Caki2 (cell line): ENCODE data around the gene AREL1. TPM values are rescaled to one million over a fixed set of nuclear protein-coding genes. Genes with fewer than 3 reads are reported as not detected.

Experiments
- DNase-seq: peaks from one replicate; pipeline ENCODE4 v3.0.0-alpha.2; 2015; ENCODE audit warnings: low read depth
- in situ Hi-C: cut with HindIII; loops from 2 replicates; pipeline ENCODE4 v1.10.0; 2016; ENCODE audit warnings: low sequenced_read_pairs, low pct_unique_long_range_greater_than_20kb, mixed read lengths
- total RNA-seq: library from RNA; depleted of rRNA; stranded (reverse); fragments of >200 nt; shearing (Covaris generic); gene quantifications from 2 replicates; pipeline ENCODE4 v1.2.3, GENCODE V29; 2014; ENCODE audit warnings: low replicate concordance

Gene AREL1
- total RNA-seq, 1 experiment from 2014 or later = 15.2 TPM

DNA sequence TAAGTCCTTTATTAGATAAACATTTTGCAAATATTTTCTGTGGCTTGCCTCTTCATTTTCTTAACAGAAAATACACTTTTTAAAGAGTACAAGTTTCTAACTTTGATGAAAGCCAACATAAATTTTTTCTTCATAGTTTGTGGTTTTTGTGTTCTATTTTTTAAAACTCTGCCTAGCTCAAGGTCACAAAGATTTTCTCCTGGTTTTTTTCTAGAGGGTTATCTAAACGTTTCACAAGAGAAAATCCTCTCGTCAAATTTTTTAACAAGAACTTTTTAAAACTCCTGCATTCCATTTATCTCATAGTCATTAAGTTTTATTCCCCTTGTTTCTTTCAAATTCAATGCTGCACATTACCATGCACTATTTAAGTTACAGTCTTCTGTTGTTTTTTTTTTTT, 8.2 kb downstream of the AREL1 start:
- no peak for DNase-seq

DNA sequence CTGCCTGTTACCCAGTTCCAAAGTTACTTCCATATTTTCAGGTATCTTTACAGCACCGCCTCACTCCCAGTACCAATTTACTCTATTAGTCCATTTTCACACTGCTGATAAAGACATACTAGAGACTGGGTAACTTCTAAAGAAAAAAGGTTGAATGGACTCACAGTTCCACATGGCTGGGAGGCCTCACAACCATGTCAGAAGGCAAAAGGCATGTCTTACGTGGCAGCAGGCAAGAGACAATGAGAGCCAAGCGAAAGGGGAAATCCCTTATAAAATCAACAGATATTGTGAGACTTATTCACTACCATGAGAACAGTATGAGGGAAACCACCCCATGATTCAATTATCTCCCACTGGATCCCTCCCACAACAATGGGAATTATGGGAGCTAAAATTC, 9.8 kb downstream of the AREL1 start:
- no peak for DNase-seq
- in situ Hi-C loops = no loop called here

More for the DNA sequence above, 8.2 kb downstream of the AREL1 start:
- in situ Hi-C loops = no loop called here

DNA sequence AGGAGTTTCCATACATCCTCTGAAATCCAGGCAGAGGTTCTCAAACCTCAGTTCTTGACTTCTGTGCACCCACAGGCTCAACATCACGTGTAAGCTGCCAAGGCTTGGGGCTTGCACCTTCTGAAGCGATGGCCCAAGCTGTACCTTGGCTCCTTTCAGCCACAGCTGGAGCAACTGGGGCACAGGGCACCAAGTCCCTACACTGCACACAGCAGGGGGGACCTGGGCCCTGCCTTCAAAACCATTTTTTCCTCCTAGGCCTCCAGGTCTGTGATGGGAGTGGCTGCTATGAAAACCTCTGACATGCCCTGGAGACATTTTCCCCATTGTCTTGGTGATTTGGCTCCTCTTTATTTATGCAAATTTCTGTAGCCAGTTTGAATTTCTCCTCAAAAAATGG, 10.6 kb downstream of the AREL1 start:
- no peak for DNase-seq
- in situ Hi-C loops = no loop called here

DNA sequence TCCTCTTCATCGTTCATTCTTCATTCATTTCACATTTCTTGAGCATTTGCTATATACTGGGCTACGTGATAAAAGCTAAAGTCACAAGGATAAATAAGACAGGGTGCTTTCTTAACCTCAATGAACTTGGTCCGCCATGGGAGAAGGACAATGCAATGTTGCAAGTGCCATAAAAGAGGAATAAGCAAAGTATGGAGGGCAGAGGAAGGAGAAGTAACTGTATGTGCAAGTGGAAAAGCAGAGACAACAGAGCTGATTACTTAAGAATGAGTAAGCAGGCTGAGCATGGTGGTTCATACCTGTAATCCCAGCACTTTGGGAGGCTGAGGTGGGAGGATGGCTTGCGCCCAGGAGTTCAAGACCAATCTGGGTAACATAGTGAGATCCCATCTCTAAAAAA, 14.4 kb downstream of the AREL1 start:
- no peak for DNase-seq
- in situ Hi-C loops = no loop called here

GRCh38 chr14:74697976-74698375, 14.9 kb downstream of the AREL1 start:
- in situ Hi-C loops = no loop called here

DNA sequence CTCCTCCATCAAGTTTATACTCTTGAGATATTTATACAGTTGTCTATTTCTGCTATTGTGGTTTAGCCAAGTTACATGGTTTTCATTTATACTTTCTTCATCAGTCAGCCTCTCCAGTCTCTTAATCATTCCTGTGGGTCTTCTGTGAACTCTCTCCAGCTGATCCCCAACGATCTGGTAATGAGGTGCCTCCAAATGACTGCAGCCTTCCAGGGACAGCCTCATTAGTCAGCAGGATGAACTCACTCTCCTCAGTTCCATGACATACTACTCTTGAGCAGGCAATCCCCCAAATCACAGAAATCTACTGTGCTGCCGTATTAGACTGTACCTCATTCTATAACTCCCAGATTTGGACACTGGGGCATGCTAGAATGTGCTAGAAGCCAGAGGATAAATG, 15.3 kb downstream of the AREL1 start:
- DNase-seq = no peak
- in situ Hi-C loops = no loop called here

More at GRCh38 chr14:74697976-74698375, 14.9 kb downstream of the AREL1 start:
- DNase-seq = no peak

DNA sequence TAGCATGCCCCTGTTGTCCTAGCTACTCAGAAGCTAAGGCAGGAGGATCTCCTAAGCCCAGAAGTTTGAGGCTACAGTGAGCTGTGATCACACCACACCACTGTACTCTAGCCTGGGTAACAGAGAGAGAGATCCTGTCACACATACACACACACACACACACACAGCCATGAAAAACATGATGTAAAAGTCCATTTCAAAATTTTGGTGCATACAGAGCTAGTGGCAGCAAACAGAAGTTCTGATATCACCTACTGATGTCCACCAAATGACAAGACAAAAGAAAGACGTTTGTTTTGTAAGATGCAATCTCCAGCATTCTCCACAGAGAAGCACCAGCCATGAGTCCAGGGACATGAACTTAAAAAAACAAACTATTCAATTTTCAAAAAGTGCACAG, 15.9 kb downstream of the AREL1 start:
- in situ Hi-C loops = no loop called here
- no peak for DNase-seq

GRCh38 chr14:74695406-74695805, 17.5 kb downstream of the AREL1 start:
- no peak for DNase-seq
- in situ Hi-C loops = no loop called here

GRCh38 chr14:74693191-74693590, 19.7 kb downstream of the AREL1 start:
- no peak for DNase-seq
- in situ Hi-C loops = no loop called here

DNA sequence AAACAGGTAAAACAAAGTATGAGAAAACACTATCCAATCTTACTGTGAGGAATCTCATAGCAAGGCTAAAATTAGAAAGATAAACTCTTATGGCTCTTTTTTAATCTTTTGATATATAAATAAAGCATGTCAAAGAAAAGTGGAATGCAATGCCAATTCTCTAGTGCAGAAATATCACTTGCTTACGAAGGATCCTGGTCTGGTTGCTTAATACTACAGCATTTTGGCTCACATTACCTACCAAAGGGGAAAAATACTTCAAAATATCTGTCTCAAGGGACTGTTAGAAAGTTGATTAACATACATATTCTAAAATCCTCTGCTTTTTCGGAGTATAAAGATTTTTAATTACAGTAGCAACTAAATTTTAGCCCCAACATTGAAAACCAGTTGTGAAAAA, 21.4 kb downstream of the AREL1 start:
- DNase-seq = no peak
- in situ Hi-C loops = no loop called here

DNA sequence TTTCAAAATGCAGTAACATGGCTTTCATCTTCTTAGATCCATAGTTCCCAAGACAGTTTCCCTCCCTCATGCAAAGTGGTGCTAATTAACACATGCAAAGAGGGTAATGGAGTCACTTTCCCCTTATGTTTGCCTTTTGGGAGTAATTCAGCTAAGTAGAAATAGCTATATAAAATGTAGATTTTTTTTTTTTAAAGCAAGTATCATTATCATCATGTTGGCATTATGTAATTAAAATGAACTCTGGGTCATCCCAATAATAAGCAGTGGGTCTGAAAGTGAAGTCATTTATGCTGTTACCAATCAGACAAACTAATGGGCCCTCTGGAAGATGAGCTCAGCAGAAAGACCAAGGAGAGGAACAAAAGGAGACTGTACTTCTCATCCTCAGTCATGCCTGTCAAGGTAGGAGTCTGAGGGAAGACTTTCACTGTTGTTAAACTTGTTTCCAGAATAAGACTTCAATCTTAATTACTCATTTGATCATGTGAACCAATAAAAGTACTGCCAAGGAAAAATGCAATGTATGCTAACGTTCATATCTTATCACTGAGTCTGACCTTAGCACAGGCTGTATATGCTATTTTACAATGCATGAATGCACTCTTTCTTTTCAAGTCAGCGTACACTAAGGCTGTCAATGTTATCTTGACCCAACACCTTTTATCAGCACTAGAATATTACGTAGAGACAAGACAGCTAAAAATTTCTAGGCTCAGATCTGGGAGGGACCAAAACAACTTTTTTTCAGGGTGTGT, 26.8 kb downstream of the AREL1 start:
- in situ Hi-C loops = no loop called here
- no peak for DNase-seq

- in situ Hi-C loops = no loop called here
- DNase-seq = no peak
Measured at GRCh38 chr14:74685056-74685455, 27.8 kb downstream of the AREL1 start.

- in situ Hi-C loops = no loop called here
Measured at GRCh38 chr14:74684434-74684833, 28.4 kb downstream of the AREL1 start.

GRCh38 chr14:74683406-74683805, 29.5 kb downstream of the AREL1 start:
- in situ Hi-C loops = no loop called here
- DNase-seq = no peak

More at GRCh38 chr14:74684434-74684833, 28.4 kb downstream of the AREL1 start:
- DNase-seq = no peak

DNA sequence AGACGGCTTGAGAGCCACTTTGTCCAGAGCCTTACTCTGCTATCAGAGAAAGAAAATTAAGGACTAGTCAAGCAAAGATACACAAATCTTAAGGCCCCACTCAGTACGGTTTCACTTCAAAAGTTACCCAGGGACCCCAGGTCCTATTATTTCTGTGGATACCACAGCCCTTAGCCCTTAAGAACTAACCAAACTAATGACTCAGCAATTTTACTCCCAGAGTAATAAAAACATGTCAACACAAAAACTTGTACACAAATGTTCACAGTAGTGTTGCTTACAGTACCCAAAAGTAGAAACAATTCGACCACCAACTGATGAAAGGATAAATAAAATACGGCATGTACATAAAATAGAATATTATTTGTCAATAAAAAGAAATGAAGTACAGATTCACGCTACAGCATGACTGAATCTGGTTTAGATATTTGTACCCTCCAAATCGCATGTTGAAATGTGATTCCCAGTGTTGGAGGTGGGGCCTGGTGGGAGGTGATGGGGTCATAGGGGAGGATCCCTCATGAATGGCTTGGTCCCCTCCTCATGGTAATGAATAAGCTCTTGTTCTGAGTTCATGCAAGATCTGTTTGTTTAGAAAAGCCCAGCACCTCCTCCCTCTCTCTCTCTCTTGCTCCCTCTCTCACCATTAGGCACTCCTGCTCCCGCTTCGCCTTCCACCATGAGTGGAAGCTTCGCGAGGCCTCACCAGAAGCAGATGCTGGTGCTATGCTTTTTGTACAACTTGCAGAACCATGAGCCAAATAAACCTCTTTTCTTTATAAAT, 30.5 kb downstream of the AREL1 start:
- no peak for DNase-seq
- in situ Hi-C loops = no loop called here

- in situ Hi-C loops = no loop called here
- DNase-seq = no peak
Measured at GRCh38 chr14:74675219-74675618, 37.7 kb downstream of the AREL1 start.

GRCh38 chr14:74673768-74674167, 39.1 kb downstream of the AREL1 start:
- DNase-seq = no peak
- in situ Hi-C loops = no loop called here

DNA sequence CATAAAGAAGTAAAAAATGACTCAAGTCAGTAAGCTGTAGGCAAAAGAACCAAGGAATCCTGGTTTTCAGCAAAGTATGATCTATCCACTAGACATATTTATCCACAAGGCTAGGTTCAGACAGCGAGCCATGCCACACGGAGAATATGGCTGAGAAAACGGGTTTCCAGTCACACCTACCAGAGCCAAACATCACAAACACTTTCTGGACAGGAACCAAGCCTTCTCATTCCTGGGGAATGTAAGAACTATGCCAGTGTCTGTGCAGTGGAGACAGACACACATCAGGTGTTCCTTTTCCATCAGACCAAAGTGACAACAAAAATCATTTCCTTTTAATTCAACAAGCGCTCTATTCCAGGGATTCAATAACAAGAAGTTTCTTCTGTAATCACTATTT, 41.1 kb downstream of the AREL1 start:
- DNase-seq = peak; percentile 31
- in situ Hi-C loops = no loop called here

GRCh38 chr14:74670726-74671411, 42.0 kb downstream of the AREL1 start:
- DNase-seq = no peak
- in situ Hi-C loops = no loop called here
